Suprapubic skin (tissue), 4 donors: Measurements from ENCODE around the gene JMJD8. TPM values are rescaled to one million over a fixed set of nuclear protein-coding genes. Genes with fewer than 3 reads are reported as not detected.

ENCODE experiments used
- DNase-seq, 2 donors: peaks; one replicate each; pipeline ENCODE4 v3.0.0-alpha.2; 2019; ENCODE audit warnings: low spot score in 2 of 2
- H3K27ac ChIP-seq: fragments of 200-600 bp; sonication (generic); one replicate; pipeline ENCODE4 v1.5.1; 2019
- H3K27me3 ChIP-seq: fragments of 200-600 bp; sonication (generic); one replicate; pipeline ENCODE4 v1.5.1; 2019
- H3K36me3 ChIP-seq: fragments of 200-600 bp; sonication (generic); one replicate; pipeline ENCODE4 v1.5.1; 2019
- H3K4me1 ChIP-seq: fragments of 200-600 bp; sonication (generic); one replicate; pipeline ENCODE4 v1.5.1; 2019
- H3K4me3 ChIP-seq: fragments of 200-600 bp; sonication (generic); one replicate; pipeline ENCODE4 v1.5.1; 2019; ENCODE audit warnings: mild to moderate bottlenecking
- H3K9me3 ChIP-seq: fragments of 200-600 bp; sonication (generic); one replicate; pipeline ENCODE4 v1.5.1; 2019
- EP300 ChIP-seq: sonication (generic); formaldehyde crosslinking; IDR thresholded peaks from one replicate; pipeline ENCODE4 v1.6.1; 2017; ENCODE audit warnings: antibody characterized with exemption
- POLR2A ChIP-seq, 2 donors: fragments of 450-650 bp; IDR thresholded peaks; one replicate each; pipeline ENCODE4 v1.6.1; 2017; ENCODE audit warnings: antibody characterized with exemption in 2 of 2, mild to moderate bottlenecking in 2 of 2, moderate library complexity in 2 of 2
- POLR2AphosphoS5 ChIP-seq, 3 donors: sonication (generic); formaldehyde crosslinking; IDR thresholded peaks; one replicate each; pipeline ENCODE4 v1.6.1; 2017; ENCODE audit warnings: antibody characterized with exemption in 3 of 3
- WGBS: methylation state at CpG from one replicate; pipeline ENCODE4 v1.1.5; 2018; 5-methylcytosine and 5-hydroxymethylcytosine counted together
- total RNA-seq, 4 donors: library from RNA; depleted of rRNA; stranded (reverse); fragments of >200 nt; gene quantifications; one replicate each; pipeline ENCODE4 v1.1.0, GENCODE V29; 2016
- TF ChIP-seq, protein P1 (sequence below), 2 donors: fragments of 200-600 bp in 1 of 2; fragments of 450-650 bp in 1 of 2; sonication (generic) in 1 of 2; IDR thresholded peaks; one replicate each; pipeline ENCODE4 v1.5.1; 2016 to 2019; ENCODE audit warnings: antibody characterized with exemption in 2 of 2, mild to moderate bottlenecking in 1 of 2, moderate library complexity in 1 of 2

The JMJD8 gene
- total RNA-seq, 4 donors from 2014 or later: 47.0 to 87.4 (median 60.5) TPM

DNA sequence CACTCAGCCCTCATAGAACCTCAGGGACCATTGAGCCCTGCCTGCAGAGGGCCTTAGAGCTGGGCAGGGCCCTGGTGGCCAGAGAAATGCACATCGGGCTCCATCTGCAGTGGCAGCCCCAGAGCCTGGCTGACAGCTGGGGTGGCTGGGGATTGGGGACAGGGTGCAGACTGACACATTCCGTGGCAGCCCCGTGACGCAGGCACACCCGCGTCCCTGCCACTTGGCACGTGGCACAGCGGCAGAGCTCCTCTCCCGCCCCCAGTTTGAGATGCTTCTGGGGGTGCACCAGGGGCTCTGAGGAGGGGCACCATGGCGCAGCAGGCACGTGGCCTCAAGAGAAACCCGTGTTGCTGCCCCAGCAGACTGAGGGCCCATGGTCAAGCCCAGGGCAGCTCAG is 19.3 kb upstream of the JMJD8 start:
- H3K4me3 ChIP-seq: no peak overlapping the region
- no peak overlapping the region for H3K27ac ChIP-seq
- no peaks in the 10 kb centered on the region for H3K9me3 ChIP-seq
- 74% methylated on average over 10 of the region's 12 CpGs for WGBS
- H3K36me3 ChIP-seq: no peaks in the 10 kb centered on the region
- peaks cover 35% of the 10 kb centered on the region for H3K4me1 ChIP-seq
- peaks cover 97% of the 10 kb centered on the region for H3K27me3 ChIP-seq
- TF ChIP-seq POLR2A (IDR thresholded peaks at IDR 0.05) (no peak), EP300 (no peak), POLR2AphosphoS5 (IDR thresholded peaks at IDR 0.05) (no peak)
- TF ChIP-seq, protein P1, sequence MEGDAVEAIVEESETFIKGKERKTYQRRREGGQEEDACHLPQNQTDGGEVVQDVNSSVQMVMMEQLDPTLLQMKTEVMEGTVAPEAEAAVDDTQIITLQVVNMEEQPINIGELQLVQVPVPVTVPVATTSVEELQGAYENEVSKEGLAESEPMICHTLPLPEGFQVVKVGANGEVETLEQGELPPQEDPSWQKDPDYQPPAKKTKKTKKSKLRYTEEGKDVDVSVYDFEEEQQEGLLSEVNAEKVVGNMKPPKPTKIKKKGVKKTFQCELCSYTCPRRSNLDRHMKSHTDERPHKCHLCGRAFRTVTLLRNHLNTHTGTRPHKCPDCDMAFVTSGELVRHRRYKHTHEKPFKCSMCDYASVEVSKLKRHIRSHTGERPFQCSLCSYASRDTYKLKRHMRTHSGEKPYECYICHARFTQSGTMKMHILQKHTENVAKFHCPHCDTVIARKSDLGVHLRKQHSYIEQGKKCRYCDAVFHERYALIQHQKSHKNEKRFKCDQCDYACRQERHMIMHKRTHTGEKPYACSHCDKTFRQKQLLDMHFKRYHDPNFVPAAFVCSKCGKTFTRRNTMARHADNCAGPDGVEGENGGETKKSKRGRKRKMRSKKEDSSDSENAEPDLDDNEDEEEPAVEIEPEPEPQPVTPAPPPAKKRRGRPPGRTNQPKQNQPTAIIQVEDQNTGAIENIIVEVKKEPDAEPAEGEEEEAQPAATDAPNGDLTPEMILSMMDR (IDR thresholded peaks at IDR 0.05): no peak
- no peak for DNase-seq

DNA sequence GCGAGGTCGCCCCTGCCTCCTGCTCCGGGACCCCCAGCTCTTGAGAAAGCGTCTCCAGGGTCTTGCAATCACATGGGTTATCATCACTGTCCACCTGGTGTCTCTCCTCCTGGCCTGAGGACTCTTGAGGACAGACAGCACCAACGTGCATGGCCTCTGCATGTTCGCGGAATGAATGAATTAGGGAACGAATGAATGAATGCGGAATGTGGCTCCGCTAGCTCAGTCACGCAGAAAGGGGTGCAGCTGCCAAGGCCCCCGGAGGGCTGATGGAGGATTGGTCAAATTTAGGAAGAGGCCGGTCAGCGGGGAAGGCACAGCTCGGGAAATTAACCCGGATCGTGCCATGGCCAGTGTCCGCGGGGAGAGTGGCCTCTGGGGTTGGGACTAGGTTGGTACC is 18.2 kb upstream of the JMJD8 start:
- Histone ChIP-seq H3K9me3 (no peaks in the 10 kb centered on the region), H3K27me3 (peaks cover 97% of the 10 kb centered on the region), H3K4me3 (no peak overlapping the region), H3K4me1 (peaks cover 34% of the 10 kb centered on the region), H3K36me3 (no peaks in the 10 kb centered on the region), H3K27ac (no peak overlapping the region)
- WGBS: 85% methylated on average over 19 of the region's 19 CpGs
- TF ChIP-seq, protein P1 (IDR thresholded peaks at IDR 0.05): no peak
- TF ChIP-seq POLR2A (IDR thresholded peaks at IDR 0.05) (no peak), EP300 (no peak), POLR2AphosphoS5 (IDR thresholded peaks at IDR 0.05) (no peak)
- DNase-seq: no peak

DNA sequence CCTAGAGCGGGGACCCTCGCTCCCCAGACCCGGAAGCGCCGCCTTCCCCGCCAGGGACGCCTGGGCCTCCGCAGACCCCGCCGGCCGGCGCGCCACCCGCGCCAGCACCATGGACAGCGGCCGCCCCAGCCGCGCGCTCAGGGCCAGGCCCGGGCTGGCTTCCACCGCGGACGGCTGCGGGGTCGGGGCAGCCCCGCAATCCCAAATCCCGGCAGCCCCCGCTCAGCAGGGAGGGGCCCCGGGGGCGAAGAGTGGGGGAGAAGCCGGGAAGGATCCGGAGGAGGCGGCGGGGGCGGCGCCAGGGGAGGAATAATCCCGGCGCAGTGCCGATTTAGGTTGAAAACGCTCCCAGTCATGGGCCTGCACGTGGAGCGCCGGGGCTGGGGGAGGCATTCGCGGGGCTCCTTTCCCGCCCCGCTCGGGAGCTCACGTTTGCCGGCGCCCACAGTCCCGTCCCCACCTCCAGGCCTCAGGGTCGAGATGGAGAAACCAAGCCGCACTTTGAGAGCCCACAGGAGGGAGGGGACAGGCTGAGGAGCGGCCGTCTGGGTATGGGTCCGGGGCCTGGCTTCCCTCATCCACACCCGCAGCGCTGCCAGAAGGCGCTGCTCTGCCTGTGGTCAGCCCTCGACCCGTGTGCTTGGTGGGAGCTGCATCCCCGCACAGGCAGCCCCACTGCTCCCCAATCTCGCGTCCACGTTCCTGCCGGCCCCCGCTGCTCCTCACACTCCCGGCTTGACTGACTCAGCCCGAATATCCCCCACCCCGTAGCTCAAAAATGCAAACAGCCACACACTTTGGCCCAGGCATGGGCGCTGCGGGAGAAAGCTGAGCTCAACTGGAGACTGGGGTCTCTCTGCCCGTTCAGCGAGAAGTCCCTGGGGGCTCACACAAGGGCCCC is 16.8 kb upstream of the JMJD8 start:
- H3K9me3 ChIP-seq: no peaks in the 10 kb centered on the region
- H3K27me3 ChIP-seq: peaks cover 97% of the 10 kb centered on the region
- DNase-seq: no peak
- H3K27ac ChIP-seq: no peak overlapping the region
- peaks cover 26% of the 10 kb centered on the region for H3K4me1 ChIP-seq
- WGBS: no CpG with 5 or more reads among the region's 76 CpGs
- no peaks in the 10 kb centered on the region for H3K36me3 ChIP-seq
- TF ChIP-seq POLR2AphosphoS5 (IDR thresholded peaks at IDR 0.05) (no peak), EP300 (no peak), POLR2A (IDR thresholded peaks at IDR 0.05) (no peak)
- TF ChIP-seq, protein P1 (IDR thresholded peaks at IDR 0.05): no peak
- H3K4me3 ChIP-seq: no peak overlapping the region

DNA sequence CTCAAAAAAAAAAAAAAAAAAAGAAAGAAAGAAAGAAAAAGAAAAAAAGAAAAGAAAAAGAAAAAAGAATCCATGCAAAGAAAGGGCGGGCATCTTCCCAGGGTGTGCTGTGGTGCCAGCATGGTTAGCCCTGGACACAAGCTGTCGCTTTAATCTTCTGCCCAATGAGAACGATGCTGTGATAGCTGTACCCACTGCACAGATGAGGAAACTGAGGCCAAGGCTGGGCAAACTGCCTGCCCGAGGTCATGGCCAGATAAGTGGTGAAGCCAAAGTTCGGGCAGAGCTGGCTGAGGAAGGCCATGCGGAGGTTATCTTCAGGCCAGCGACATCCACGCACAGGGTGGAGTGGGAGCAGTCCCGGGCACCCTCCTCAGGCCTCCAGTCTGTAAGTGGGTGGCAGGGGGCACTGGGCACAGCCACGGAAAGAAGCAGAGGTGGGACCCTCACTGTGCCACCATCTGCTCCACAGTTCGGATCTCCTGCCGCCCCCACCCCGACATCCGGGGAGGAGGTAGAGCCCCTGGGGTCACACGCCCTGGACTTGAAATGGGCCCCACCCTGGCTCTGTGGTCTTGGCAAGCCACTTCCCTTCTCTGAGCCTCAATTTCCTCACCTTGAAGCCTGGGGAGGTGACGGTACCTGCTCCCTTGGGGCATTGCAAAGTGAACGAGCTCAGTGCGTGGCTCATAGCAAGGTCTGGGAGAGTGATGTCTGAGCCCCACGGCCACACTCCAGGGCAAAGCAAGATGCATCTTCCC is 15.0 kb upstream of the JMJD8 start:
- Histone ChIP-seq H3K27me3 (peaks cover 98% of the 10 kb centered on the region), H3K4me1 (peaks cover 33% of the 10 kb centered on the region), H3K36me3 (no peaks in the 10 kb centered on the region), H3K9me3 (no peaks in the 10 kb centered on the region), H3K4me3 (no peak overlapping the region), H3K27ac (no peak overlapping the region)
- whole genome bisulfite sequencing: 75% methylated on average over 8 of the region's 19 CpGs
- TF ChIP-seq POLR2AphosphoS5 (IDR thresholded peaks at IDR 0.05) (no peak), POLR2A (IDR thresholded peaks at IDR 0.05) (no peak), EP300 (no peak)
- TF ChIP-seq, protein P1 (IDR thresholded peaks at IDR 0.05): no peak
- no peak for DNase-seq
